ENCODE data around the gene NR0B1.

NR0B1 gene

GRCh38 chrX:30312858-30313257 lies 3.7 kb upstream of the NR0B1 start:
- DNase-seq (ENCODE audit: low read depth) = no peak
- TF ChIP-seq CTCF (IDR thresholded peaks at IDR 0.05; ENCODE audit: low read length, missing control alignments) = no peak
- H3K4me3 ChIP-seq (replicated peaks; ENCODE audit: low read depth, low read length) = no peak overlapping the region

DNA sequence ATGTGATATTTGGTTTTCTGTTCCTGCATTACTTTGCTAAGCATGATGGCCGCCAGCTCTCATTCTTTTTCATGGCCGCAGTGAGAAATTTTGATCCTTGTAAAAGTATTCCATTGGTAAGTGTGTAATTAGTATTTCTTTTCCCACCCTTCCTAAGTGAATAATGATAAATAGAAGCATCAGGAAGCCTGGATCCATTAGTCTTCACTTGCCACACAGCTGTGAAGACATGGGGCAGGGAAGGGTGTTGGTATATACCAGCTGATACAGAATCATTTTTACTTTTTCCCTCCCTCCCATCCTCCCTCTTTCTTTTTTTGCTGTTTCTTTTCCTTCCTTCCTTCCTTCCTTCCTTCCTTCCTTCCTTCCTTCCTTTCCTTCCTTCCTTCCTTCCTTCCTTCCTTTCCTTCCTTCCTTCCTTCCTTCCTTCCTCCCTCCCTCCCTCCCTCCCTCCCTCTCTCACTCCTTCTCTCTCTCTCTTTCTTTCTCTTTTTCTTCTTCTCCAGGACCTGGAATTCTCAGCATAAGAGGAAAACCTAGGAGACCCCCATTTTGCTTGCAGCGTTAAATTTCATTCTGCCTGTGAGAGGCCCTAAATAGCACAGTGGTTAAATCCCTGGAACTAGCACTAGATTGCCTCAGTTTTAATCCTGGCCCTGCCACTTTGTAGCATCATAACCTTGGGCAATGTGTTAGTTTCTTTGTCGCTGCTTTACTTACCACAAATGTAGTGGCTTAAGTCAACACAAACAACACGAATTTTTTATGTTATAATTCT lies 1.4 kb upstream of the NR0B1 start:
- H3K4me3 ChIP-seq (replicated peaks; ENCODE audit: low read depth, low read length) = no peak overlapping the region
- TF ChIP-seq CTCF (IDR thresholded peaks at IDR 0.05; ENCODE audit: low read length, missing control alignments) = no peak
- DNase-seq (ENCODE audit: low read depth) = no peak

GRCh38 chrX:30308263-30309138 lies 689 bp downstream of the NR0B1 start:
- no peak overlapping the region for H3K4me3 ChIP-seq (replicated peaks; ENCODE audit: low read depth, low read length)
- peak; percentile 7 for DNase-seq (ENCODE audit: low read depth)
- TF ChIP-seq CTCF (IDR thresholded peaks at IDR 0.05; ENCODE audit: low read length, missing control alignments) = peak; percentile 11

DNA sequence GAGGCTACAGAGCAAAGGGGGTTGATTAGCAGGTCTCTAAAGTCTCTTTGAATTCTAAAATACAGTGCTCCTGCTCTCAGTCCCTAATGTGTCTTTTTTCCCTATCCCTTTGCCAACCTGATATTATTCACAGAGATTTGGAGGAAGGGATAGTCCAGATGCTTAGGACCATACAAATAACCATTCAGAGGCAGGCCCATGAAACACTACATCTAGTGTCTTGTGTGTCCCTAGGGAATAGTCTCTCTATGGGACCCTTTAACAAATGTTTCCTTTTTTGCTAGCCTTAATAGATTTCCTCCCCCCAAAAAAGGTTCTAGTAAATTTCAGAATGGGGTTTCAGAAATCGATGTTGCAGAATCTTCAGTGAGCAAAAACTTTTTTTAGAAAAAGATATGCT lies 1.7 kb downstream of the NR0B1 start:
- no peak overlapping the region for H3K4me3 ChIP-seq (replicated peaks; ENCODE audit: low read depth, low read length)
- TF ChIP-seq CTCF (IDR thresholded peaks at IDR 0.05; ENCODE audit: low read length, missing control alignments) = no peak
- no peak for DNase-seq (ENCODE audit: low read depth)

GRCh38 chrX:30304866-30305265 lies 4.3 kb downstream of the NR0B1 start:
- H3K4me3 ChIP-seq (replicated peaks; ENCODE audit: low read depth, low read length) = no peak overlapping the region
- DNase-seq (ENCODE audit: low read depth) = no peak
- TF ChIP-seq CTCF (IDR thresholded peaks at IDR 0.05; ENCODE audit: low read length, missing control alignments) = no peak

GRCh38 chrX:30302956-30303355 lies 6.2 kb downstream of the NR0B1 start:
- DNase-seq (ENCODE audit: low read depth) = no peak
- TF ChIP-seq CTCF (IDR thresholded peaks at IDR 0.05; ENCODE audit: low read length, missing control alignments) = no peak
- H3K4me3 ChIP-seq (replicated peaks; ENCODE audit: low read depth, low read length) = no peak overlapping the region

All from fibroblast of pulmonary artery (primary cell).